Suppressor macrophage (primary cell): ENCODE measurements around the gene NBEA.

Source experiments
- DNase-seq, 4 experiments: peaks; one replicate each; pipeline ENCODE4 v3.0.0-alpha.2; 2020 to 2022

NBEA gene

DNA sequence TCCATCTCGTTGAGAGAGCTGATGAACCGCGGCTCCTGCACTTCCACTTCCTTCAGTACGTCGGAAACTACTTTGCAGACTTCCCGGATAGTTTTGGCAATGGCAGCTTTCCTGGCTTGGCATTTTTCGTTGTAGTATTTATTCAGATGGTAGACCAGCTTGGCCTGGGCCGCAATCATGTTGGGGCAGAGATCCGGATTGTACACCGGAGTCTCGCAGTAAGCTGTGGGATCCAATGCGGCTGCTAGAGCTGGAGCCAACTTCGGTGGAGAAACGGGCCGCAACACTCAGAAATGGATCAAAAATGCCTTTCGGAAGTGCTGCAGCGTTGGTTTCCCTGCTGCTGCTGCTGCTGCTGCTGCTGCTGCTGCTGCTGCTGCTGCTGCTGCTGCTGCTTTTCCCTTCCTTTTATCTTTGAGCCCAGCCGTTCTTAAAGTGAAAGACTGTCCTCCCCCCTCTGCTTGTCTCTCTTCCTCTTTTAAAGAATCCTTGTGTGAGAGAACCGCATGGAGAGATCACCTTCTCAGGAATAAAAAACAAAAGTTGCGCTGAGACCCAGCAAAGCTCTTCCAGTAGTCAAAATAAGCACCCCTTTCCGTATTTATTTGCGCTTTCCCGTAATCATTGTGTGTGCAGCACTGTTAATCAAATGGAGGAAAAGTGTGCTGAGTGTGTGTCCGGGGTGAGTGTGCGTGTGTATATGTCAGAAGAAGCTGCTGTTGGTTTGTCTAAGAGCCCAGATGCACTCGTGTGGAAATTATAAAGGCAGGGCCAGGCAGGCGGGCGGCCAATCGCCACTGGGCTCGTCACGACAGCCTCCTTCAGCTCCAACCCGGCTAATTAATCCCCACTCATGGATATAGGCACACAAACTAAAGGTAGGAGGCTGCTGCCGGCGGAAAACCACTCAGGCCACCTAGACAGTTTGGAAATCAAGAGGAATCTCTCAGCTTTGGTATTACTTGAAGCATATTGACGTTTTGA, 534.2 kb downstream of the NBEA start, which contains the start of gene MAB21L1:
Gene MAB21L1, minus strand, starts transcription at position 730 of the 984 bp plus-strand sequence. Its CDS starts 551 bp downstream, at position 179.
- peak; percentile 20 to 48 (median 32) for DNase-seq

- DNase-seq, result no peak
Observed at GRCh38 chr13:35477386-35477946, 535.4 kb downstream of the NBEA start.

DNA sequence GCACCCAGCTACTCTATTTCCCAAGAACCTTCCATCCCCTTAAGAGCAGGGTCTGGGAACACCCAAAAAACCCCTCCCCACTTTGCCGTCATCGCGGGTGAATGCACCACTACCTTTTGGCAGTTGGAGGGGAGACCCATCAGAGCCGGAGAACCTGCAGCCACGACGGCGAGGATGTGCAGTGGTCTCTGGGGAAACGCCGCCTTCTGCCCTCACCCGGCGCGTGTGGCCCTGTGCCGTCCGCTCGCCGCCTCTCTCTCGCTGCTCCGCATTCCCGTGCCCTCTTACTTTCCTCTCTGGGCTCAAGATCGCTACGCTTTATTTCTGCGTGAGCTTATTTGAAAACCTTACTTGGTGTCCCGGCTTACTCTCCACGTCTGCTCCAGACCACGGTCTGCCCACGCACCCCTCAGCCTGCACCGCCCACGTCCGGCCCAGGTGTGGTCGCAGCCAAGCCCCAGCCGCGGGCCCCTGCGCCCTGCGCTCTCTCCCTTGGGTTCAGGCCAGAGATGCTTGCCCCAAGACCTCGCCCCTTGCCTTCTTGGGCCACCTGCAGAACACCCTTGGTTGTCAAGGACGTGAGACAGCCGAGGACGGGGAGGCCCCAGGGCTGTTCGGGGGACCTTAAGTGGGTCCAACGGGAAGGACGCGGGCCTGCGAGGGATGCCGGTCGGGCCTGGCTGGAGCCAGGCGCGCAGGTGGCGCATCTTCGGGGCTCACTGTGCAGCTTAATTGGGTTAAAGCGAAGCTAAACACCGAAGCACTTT, 536.4 kb downstream of the NBEA start:
- DNase-seq, result no peak

DNA sequence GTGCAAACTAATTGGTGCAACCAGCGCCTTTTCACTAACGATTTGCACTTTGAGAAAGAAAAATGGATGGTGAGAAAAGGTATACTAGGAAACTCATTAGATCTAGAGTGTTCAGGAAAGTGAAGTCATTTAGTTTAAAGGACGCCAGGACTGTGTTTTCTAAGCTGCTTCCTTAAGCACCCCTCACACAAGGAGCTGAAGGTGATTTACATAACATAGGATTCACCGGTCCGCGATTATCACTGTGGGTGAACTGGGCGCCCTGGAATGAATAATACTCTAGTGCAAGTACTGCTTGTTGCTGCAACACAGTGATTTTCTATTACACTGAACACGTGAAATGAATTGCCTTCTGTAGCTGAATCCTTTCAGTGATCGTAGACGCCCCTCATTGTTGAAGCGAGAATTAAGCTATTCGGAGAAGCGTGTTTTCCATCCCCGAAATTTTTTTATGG, 537.0 kb downstream of the NBEA start:
- no peak for DNase-seq

- no peak for DNase-seq
Observed at GRCh38 chr13:35479706-35480105, 537.6 kb downstream of the NBEA start.

GRCh38 chr13:35480346-35480745, 538.3 kb downstream of the NBEA start:
- DNase-seq, result no peak

DNA sequence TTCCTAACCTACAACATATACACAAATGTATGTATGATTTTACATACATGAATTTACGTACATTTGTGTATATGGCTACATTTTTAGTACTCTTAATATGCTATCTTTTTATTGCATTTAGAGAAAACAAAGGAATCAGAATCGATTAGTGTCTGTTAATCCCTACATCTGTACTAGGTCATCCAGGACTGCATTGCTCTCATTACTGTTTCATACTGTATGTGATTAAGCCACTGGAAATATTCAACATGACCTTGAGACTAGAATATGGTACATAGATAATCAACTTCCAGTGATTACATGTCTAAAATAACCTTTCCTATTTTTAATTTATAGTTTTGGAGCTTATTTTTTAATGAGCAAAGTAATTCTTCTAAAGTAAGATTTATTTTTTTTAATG, 539.7 kb downstream of the NBEA start:
- DNase-seq, result no peak

DNA sequence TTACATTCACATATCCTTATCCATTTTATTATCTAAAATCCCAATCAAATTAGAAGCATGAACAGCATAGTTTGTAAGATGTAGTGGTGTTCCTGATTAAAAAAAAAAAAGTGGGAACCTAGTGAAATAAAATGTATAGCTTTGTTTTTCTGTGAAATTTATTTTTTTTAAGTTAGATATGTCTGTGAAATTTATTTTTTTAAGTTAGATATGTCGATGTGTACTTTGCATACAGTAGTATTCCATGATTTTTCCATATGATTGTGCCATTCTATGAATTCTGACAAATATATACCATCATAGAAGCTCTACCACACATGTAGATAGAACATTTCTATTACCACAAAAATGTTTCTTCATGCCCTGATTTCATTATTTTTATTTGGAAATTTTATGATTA, 540.5 kb downstream of the NBEA start:
- no peak for DNase-seq

DNA sequence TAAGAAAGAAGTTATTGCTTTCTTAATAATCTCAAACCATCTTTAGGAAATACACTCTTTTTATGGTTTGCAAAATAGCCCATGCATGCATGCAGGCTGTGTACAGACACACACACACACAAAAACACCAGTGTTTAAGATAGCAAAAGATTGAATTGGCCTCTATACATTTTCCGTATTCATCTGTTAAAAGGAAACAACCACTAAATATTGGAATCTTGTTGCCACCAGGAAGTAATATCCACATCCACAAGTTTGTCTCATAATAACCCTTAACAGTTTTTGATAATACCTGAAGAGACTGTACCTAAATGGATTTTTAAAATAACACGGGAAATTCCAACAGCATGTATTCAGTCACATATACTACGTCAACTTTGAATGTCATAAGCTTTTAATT, 541.7 kb downstream of the NBEA start:
- DNase-seq, result no peak

GRCh38 chr13:35484384-35484783, 542.3 kb downstream of the NBEA start:
- no peak for DNase-seq

DNA sequence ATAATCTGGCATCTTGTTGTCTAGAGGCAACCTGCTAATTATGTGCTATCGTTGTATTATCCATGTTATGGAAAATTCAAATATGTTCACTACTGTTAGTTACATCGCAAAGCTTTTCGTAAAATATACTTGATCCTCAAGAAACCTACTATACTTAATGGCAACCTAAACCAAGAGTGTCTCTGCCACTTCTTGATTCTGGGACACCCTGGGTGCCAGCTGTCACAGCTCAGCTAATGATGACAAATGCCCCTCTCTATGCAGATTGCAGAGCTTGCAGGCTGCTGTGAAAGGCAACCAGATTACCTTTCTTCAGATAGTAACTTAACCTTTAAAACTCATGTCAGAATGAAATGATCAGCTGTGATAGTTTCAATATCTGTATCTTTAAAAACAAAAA, 543.4 kb downstream of the NBEA start:
- no peak for DNase-seq

DNA sequence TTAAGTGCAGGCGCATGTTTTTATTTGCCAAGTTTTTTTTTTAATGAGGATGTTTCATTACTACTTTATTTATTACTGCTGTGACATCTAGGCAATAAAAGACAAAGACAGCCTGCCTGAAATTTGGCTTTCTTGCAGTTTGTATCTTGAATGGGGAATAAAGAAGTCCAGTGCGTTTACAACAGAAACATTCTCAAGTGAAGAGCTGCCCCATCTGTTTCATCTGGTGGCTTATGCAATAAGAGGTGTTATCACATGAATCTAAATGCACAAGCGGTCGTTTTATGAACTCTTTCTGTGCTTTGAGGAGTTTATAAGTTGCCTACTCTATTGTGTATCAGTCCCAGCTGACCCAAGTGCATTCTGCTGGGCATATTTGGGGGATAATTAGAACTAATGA, 547.0 kb downstream of the NBEA start:
- no peak for DNase-seq

DNA sequence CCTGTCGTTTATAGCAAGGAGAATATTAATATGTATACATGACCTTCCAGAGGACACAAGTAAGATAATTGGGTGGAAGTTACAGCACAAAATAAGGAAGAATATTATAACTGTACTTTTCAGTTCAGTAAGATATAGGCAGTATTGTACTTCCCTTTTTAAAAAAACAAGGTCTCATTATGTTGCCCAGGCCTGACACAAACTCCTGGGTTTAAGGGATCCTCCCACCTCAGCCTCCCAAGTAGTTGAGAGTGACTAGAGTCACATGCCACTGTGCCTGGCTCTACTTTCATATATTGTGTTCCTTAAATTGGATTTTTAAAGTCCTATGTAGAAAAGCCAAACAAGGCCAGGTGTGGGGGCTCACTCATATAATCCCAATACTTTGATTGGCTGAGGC, 553.9 kb downstream of the NBEA start:
- DNase-seq, result peak; percentile 11 to 60 (median 52)

- DNase-seq, result peak in 3 of 4 experiments; percentile 30 to 78 (median 60)
Observed at GRCh38 chr13:35496761-35497386, 554.8 kb downstream of the NBEA start.

DNA sequence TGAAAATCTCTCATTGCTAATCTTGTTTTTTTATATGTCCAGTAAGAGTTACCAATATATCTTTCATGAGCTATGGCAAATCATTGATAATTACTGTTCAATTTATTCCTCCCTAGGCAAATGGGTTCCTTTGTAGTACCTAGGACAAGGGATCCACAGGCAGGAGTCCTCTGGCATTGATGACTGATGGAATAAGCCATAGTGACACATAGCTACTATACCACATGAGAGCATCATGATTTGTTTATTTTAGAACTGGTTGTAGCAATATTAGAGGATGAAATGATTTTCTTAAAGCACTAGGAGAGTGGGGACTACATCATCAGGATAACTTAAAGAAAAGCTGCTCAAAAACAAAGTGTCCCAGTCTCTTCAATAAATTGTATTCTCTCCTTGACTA, 556.2 kb downstream of the NBEA start:
- DNase-seq, result no peak

GRCh38 chr13:35499196-35499662, 557.2 kb downstream of the NBEA start:
- DNase-seq, result no peak

- no peak for DNase-seq
Observed at GRCh38 chr13:35499676-35500075, 557.6 kb downstream of the NBEA start.

- no peak for DNase-seq
Observed at GRCh38 chr13:35500144-35500543, 558.1 kb downstream of the NBEA start.

GRCh38 chr13:35501661-35502235, 559.7 kb downstream of the NBEA start:
- no peak for DNase-seq

GRCh38 chr13:35502456-35502855, 560.4 kb downstream of the NBEA start:
- no peak for DNase-seq

DNA sequence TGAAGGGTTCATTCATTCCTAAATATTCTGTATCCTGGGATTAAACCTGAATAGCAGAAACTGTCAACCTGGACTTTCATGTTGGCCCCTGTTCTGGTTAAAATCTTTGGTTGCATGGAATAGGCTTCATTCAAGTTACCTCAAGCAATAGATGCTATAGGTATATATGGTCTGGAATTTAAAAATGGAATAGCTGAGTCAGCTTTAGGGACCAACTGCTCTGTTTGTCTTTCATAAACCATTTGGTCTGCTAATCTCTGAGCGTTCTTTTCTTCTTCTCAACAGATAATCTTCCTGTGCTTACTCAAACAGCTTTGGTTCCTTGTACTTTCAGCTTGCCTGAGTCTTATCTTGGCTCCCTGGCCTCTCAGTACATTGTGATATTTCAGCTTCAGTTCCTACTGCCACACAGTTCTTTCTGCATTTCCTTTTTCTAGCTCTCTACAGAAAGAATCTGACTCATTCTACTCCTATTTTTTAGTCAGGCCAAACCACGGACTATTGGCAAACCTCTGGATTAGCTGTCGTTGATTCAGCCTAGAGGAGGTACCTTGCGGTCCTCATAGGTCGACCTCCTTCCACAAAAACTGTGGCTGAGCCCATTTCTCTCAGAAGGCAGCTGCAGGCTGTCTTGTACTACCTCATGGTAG, 570.3 kb downstream of the NBEA start:
- peak; percentile 22 to 62 (median 46) for DNase-seq
